NCI-H1417 (cell line): ENCODE data around the gene RDH13.
"Not testable (repeated sequence)": the region's sequence is repeated elsewhere in the genome, so short reads cannot be mapped to it uniquely, and the experiment has no call there.

Experiments used
- DNase-seq, 3 experiments: peaks; one replicate each; lab custom pipeline; 2025; lab: John Stamatoyannopoulos, UW

RDH13 gene

DNA sequence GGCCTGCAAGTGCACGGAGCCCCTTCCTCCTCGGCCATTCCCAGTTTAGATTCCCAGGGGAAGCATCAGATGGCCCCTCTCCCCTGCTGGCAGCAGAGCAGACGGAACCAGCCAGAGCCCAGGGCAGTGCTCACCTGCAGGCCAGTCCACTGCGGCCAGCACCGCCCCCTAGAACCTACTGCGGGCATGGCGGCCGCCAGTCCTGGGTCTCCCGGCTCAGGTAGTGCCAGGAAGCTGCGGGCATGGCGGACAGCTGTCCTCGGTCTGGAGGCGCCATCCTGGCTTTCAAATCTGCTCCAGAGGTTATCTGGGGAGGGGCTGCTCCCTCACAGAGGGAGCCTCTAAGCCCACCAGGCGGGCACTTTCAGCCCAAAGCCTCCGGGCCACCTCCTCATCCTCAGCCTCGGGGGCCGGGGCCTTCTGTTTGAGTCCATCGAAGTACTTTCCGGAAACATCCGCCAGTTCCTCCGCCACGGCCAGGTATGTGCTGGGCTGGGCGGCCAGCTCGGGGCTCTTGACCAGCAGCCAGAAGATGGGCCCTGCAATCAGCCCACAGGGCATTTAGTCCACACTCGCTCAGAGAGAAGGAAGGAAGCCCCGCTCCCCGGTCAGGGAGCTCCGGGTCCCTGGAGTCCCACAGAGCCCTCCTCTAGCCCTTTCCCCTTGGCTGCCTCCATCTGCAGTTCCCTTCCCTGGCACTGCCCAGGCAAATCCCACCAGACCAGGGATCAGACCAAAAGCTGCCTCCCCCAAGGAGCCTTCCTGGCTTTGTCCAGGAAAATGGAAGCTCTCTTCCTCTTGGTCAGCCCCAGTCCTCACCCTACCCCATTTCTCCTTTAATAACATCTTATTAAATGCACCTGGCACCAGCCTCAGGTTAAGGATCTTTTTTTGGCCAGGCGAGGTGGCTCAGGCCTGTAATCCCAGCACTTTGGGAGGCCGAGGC lies 17.9 kb downstream of the RDH13 start:
- no peak for DNase-seq

DNA sequence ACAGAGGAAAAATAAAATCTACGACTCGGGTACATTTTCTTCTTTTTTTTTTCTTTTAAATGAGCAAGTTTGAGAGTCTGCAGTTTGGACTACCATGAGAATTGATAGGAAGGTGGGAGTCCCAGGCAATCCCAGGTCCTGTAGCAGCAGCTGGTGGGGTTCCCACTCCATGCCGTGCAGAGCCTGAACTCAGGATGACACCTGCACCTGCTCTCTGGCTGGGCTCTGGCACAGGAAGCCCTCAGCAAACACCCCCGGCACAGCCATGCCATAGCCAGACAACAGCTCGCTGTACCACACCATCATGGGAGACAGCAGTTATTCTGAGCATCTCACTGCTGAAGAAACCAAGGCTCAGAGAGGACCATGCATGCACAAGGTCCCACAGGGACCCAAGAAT lies 18.7 kb downstream of the RDH13 start:
- DNase-seq, result no peak

DNA sequence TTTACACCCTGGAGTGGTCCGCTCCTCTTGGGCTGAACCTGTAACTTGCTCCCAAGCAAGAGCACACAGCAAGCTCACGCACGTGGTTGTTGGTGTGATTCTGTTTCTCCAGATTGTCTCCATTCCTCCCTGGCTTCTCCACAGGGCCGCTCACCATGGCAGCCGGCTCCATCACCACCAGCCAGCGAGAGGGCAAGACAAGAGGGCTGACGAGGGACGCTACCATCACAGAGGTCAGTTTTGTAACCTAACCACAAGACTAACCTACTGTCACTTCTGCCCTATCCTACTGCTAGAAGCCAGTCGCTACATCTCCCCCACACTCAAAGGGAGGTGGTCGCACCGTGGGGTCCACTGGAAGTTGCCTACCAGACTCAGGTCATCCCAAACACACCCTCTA lies 20.3 kb downstream of the RDH13 start:
- no peak for DNase-seq

DNA sequence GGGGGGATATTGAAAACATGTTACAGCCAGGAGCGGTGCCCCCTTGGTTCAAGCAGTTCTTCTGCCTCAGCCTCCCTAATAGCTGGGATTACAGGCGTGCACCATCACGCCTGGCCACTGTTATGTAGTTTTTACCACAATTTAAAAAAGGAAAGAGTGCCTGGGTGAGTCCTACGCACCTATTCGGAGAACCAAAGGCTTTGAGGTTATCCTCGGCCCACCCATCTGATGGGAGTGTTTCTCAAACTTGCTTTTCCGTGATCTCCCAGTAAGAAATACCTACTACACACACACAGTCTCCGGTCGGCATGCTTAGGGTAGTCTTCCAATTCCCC lies 20.6 kb downstream of the RDH13 start:
- DNase-seq, result no peak

DNA sequence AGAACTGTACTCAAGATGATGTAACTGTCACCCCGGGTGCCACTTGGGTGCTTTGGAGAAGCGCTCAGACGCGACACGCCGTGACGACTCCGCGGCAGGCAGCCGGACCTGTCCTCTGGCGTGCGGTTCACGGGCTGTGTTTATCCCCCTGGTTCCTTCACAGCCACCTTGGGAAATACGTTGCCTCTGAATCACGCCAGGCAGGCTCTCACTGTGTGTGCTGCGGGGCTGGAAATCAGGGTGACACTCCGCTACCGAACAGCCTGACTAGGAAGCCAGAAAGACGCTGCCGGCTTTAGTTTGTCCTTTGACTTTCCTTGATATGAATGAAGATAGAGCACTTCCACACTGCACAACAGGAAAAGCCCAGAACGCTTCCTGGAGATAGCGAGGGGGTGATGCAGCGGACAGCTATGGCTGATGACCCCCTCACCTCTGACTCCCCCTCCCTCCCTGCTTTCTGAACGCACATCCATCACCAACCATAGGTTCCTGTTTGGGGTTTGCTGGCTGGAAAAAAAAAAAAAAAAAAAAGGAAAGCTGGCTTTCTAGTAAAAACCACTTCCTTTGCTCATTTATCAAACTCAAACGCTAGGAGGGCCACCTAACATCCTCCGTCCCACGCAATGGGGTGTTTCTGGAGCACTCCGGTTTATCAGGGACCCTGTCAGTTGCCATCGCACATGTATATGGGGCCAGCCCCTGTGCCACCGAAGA lies 21.2 kb downstream of the RDH13 start:
- DNase-seq, result no peak

DNA sequence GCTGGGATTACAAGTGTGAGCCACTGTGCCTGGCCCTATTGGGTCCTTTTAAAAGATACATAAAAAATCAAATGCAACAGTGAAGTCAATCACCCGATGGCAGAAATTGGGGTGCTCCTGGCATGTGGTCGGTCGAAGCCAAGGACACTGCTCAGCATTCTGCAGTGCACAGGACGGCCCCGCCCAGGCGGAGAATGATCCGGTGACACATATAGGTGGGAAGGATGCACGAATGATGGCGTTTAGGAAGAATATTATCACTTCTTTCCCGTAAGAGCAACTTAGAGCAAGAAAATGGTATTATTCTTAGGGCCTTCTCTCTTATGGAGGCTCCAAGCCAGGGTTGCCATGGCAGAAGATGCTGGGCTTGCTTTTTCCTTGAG lies 21.7 kb downstream of the RDH13 start:
- DNase-seq, result no peak

DNA sequence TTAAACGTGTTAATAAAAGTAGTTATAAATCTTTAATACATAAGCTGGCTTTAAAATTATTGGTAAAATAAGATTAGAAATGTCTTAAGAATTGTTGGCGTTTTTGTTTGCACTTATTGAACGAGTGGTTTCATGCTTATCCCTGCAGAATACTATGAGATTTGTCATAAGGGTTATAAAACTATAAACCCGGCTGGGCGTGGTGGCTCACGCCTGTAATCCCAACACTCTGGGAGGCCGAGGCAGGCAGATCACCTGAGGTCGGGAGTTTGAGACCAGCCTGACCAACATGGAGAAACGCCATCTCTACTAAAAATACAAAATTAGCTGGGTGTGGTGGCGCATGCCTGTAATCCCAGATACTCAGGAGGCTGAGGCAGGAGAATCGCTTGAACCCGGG lies 22.3 kb downstream of the RDH13 start:
- DNase-seq, result not testable (repeated sequence)

DNA sequence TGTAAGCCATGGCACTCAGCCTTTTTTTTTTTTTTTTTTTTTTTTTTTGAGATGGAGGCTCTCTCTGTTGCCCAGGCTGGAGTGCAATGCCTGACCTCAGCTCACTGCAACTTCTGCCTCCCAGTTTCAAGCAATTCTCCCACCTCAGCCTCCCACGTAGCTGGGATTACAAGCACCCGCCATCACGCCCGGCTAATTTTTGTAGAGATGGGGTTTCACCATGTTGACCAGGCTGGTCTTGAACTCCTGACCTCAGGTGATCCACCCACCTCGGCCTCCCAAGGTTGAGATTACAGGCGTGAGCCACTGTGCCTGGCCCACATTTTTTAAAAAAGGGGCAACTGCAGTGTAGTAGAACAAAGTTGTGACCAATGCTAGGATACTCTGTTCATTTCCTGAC lies 25.3 kb downstream of the RDH13 start:
- not testable (repeated sequence) for DNase-seq

DNA sequence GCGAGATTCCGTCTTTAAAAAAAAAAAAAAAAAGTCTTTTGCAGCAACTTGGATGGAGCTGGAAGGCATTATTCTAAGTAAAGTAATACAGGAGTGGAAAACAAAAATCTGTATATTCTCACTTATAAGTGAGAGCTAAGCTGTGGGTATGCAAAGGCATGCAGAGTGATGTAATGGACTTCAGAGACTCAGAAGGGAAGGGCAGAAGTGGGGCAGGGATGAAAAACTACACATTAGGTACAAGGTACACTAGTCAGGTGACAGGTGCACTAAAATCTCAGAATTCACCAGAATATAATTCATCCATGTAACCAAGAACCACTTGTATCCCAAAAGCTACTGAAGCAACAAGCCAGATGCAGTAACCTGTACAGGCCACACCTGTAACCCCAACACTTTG lies 26.9 kb downstream of the RDH13 start:
- no peak for DNase-seq

DNA sequence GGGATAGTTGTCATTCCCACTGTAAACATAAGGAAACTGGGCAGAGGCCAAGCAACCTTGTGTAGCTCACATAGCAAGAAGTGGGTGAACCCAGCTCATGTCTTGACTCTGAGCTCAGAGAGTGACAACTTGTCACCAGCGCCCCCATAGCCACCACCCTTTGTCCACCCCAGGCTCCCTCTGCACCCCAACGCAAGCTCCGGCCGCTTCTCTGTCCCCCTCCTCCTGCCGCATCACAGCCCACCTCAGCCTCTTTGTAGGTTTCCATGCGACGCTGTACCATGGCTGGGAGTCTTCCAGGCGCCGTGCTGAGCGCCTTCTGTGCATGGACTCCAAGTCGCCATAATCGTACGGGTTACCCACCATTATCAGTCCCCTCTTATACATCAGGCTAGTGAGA lies 28.2 kb downstream of the RDH13 start:
- DNase-seq, result no peak

DNA sequence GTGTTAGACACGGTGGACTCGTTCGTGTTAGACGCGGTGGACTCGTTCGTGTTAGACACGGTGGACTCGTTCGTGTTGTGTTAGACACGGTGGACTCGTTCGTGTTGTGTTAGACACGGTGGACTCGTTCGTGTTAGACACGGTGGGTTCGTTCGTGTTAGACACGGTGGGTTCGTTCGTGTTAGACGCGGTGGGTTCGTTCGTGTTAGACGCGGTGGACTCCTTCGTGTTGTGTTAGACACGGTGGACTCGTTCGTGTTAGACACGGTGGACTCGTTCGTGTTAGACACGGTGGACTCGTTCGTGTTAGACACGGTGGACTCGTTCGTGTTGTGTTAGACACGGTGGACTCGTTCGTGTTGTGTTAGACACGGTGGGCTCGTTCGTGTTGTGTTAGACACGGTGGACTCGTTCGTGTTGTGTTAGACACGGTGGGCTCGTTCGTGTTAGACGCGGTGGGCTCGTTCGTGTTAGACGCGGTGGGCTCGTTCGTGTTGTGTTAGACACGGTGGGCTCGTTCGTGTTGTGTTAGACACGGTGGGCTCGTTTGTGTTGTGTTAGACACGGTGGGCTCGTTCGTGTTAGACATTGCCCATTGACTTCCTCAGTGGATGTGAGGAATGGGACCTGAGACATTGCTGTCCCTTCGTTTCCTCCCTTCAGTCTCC lies 29.8 kb downstream of the RDH13 start:
- not testable (repeated sequence) for DNase-seq

DNA sequence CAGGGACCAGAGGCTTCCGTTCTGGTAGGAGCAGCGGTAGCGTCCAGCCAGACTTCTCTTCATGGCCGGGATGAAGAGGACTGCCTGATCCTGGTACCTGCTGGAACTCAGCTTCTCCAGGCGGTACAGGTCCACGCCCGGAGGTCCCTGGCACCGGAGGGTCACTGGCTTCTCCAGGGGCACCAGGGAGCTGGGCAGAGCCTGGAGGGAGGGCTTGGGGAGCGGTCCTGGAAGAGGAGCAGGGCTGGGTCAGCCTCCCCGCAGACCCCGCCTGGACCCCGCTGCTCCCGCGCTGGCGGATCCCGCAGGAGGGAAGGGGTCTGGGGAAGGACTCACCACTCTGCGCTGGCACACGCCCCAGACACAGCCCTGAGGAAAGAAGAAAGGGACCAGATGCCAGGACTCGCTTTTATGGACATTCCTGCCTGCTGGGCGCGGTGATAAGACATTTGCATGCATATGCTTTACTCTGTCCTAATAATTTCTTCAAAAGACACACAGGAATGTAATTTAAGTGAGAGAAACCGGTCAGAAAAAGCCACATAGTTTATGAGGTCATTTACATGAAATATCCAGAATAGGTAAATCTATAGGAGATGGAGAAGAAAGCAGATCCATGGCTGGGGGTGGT lies 30.7 kb downstream of the RDH13 start:
- DNase-seq, result no peak

DNA sequence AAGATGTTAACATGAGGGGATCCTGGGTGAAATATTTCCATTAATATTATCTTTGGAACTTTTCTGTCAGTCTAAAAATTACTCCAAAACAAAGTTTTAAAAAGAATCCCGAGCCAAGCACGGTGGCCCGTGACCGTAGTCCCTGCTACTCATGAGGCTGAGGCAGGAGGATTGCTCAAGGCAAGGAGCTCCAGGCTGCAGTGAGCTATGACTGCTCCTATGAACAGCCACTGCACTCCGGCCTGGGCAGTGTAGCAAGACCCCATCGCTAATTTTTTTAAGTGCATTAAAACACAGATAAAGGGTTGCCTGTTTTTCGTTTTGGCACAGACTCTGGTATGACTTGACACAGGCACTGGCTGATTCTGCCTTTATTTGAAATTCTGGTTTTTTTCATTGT lies 31.8 kb downstream of the RDH13 start:
- no peak for DNase-seq

DNA sequence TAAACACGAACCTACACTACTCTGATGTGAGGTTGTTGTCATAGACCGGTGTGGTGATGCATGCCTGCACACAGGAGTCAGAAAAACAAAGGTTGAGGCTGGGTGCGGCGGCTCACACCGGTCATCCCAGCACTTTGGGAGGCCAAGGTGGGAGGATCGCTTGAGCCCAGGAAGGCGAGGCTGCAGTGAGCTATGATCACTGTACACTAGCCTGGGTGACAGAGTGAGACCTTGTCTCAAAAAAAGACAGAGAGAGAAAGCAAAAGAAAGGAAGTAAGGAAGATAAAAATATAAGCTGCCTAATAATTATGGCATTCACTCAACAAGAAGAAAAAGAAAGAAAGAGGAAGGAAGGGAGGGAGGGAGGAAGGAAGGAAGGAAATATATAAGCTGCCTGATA lies 34.2 kb downstream of the RDH13 start:
- no peak for DNase-seq

DNA sequence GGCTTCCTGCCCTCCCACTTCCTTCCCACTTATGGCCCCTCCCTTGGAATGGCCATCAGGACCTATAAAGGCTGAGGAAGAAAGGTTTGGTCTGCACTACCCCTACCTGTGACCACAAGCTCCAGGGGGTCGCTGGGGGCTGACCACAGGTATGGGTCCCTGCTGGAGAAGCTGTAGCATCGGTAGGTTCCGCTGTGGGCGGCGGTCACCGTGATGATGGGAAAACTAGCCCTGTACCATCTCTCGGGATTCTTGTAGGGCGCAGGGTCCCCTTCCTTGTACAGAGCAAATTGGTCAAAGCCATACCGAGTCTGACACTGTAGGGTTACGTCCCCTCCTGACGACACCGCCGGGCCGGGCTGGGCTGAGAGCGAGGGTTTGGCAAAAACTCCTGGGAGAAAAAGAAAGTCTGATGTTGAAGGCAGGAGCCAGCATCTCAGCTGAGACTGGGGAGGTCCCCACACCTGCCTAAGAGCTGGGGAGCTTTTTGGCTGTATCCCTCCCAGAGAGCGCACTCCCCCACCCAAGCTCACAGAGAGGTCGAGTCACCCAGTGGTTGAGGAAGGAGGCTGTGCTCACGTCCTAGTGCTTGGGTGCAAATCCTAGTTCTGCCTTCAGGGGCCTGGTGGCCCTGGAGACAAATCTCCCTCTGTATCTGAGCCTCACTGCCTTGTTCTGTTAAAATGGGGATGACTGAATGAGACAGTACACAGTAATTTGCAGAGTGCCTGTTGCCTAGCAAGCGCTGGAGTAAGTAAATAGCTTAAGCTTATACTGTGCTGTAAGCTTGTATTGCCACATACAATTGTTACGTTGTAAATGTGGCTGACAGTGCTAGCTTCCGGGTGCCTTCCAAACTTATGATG lies 35.2 kb downstream of the RDH13 start:
- no peak for DNase-seq

DNA sequence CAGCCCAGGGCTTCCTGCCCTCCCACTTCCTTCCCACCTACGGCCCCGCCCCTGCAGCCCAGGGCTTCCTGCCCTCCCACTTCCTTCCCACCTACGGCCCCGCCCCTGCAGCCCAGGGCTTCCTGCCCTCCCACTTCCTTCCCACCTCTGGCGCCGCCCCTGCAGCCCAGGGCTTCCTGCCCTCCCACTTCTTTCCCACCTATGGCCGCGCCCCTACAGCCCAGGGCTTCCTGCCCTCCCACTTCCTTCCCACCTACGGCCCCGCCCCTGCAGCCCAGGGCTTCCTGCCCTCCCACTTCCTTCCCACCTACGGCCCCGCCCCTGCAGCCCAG lies 35.8 kb downstream of the RDH13 start:
- DNase-seq, result not testable (repeated sequence)

DNA sequence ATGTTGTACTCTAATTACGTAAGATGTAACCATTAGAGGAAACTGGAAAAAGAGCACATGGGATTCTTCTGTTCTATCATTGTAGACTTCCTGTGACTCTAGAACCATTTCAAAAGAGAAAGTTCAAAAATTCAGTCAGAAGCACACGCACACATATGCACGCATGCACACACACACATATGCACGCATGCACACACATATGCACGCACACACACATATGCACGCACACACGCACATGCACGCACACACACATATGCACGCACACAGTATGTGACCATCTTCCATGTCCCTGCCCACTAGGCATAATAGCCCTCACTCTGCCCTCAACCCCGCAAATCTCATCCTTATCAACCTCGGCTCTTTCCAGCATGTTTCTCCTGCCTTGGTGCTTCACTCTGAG lies 38.8 kb downstream of the RDH13 start:
- no peak for DNase-seq

DNA sequence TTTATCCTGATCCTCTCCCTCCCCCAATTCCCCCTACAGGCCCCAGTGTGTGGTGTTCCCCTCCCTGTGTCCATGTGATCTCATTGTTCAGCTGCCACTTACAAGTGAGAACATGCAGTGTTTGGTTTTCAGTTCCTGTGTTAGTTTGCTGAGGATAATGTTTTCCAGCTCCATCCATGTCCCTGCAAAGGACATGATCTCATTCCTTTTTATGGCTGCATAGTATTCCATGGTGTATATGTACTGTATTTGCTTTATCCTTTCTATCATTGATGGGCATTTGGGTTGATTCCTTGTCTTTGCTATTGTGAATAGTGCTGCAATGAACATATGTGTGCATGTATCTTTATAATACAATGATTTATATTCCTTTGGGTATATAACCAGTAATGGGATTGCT lies 42.6 kb downstream of the RDH13 start:
- DNase-seq, result not testable (repeated sequence)

DNA sequence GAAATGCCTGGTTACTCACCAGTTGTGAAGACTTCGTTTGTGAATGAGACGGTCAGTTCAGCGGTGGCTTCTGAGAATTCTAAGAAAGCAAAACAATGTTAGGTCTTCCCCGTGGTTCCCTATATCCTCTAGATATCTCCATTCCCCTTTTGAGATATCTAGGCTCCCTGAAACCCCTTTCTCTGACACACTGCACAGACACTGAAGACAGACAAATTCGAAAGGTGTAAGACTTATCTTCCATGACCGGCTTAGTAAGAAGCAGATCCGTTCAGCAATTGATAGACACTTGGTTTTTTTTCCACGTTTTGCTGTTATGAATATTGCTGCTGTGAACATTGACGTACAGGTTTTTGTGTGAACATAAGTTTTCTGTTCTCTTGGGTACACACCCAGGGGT lies 44.3 kb downstream of the RDH13 start:
- DNase-seq, result no peak

DNA sequence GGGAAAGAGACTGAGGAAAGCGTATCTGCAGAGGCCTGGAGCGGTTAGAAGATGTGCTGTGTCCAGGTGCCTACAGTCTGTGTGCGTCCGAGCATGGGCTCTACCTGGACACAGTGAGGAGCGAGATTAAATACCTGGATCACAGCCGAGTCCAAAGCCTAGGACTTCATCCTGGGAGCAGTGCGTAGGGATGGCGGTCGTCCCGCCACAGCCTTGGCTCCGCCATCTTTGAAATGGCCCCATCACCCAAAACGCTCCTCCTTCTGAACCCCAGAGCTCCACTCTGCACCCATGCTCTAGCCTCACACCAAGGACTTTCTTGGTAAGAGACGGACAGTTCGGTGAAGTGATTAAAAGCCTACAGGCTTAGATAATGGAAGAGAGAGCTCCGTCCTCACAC lies 44.7 kb downstream of the RDH13 start:
- no peak for DNase-seq

DNA sequence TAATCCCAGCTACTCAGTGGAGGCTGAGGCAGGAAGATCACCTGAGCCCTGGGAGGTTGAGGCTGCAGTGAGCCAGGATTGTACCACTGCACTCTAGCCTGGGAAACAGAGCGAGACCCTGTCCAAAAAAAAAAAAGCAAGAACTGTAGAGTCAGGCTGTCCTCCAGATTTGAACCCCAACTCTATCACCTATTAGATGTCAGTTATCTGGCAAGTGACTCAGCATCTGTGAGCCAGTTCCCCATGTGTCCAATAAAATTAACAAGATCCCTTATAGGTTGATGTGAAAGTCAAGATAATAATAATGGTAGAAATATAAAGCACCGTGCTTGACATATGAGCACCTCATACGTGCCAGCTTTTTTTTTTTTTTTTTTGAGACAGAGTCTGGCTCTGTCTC lies 46.9 kb downstream of the RDH13 start:
- DNase-seq, result no peak

DNA sequence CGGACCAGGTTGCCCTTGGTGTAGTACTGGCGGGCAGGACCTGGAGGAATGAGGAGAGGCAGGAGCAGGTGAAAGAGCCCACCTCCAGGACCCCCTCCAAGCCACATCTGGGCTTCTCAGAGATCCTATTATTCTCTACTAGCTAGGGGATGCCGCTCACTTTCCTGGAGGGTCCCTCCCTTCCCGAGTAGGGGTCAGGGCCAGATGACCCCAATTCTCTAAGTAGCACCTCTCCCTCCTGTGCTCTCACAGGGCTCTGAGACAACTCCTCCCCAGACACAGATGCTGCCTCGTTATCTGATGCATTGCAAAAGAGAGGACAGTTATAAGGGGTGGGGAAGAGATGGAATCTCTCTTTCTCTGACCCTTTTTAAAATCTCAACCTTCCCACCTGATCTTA lies 47.8 kb downstream of the RDH13 start:
- DNase-seq, result no peak
